H9 (cell line): Measurements from ENCODE around the gene SBK1. TPM values are rescaled to one million over a fixed set of nuclear protein-coding genes. Genes with fewer than 3 reads are reported as not detected.

Experiments
- DNase-seq: peaks from one replicate; pipeline ENCODE4 v3.0.0-alpha.2; 2017
- H2AFZ ChIP-seq: one replicate; pipeline ENCODE4 v1.6.1; 2013; ENCODE audit warnings: mild to moderate bottlenecking, low read length, control low read depth, moderate library complexity
- H2AK5ac ChIP-seq: 2 replicates; pipeline ENCODE4 v1.6.1; 2013; ENCODE audit warnings: low read length, control low read depth, mixed read lengths; ENCODE audit not compliant: insufficient read length
- H2BK120ac ChIP-seq: one replicate; pipeline ENCODE4 v1.6.1; 2013; ENCODE audit warnings: low read depth, mild to moderate bottlenecking, low read length, control low read depth, inconsistent platforms; ENCODE audit not compliant: poor library complexity, severe bottlenecking
- H2BK12ac ChIP-seq: 2 replicates; pipeline ENCODE4 v1.6.1; 2013; ENCODE audit warnings: low read length, control low read depth, mixed read lengths, low read depth; ENCODE audit not compliant: insufficient read length
- H2BK15ac ChIP-seq: 2 replicates; pipeline ENCODE4 v1.6.1; 2013; ENCODE audit warnings: low read depth, low read length, control low read depth
- H2BK20ac ChIP-seq: one replicate; pipeline ENCODE4 v1.6.1; 2013; ENCODE audit warnings: low read depth, mild to moderate bottlenecking, low read length, control low read depth, inconsistent platforms; ENCODE audit not compliant: poor library complexity, severe bottlenecking
- H2BK5ac ChIP-seq: 2 replicates; pipeline ENCODE4 v1.6.1; 2013; ENCODE audit warnings: low read length, control low read depth, mixed read lengths; ENCODE audit not compliant: insufficient read length
- H3K14ac ChIP-seq: 2 replicates; pipeline ENCODE4 v1.6.1; 2013; ENCODE audit warnings: low read length, control low read depth; ENCODE audit not compliant: insufficient read depth
- H3K18ac ChIP-seq: 2 replicates; pipeline ENCODE4 v1.6.1; 2013; ENCODE audit warnings: low read depth, mild to moderate bottlenecking, mixed read lengths, low read length, control low read depth; ENCODE audit not compliant: insufficient read length
- H3K23ac ChIP-seq: 2 replicates; pipeline ENCODE4 v1.6.1; 2013; ENCODE audit warnings: low read length, control low read depth, mixed read lengths, low read depth; ENCODE audit not compliant: insufficient read length
- H3K23me2 ChIP-seq: 2 replicates; pipeline ENCODE4 v1.6.1; 2013; ENCODE audit warnings: low read depth, mild to moderate bottlenecking, mixed read lengths, low read length, control low read depth; ENCODE audit not compliant: insufficient read length, poor library complexity, severe bottlenecking
- H3K27ac ChIP-seq: 2 replicates; pipeline ENCODE4 v1.5.1; 2013; ENCODE audit warnings: low read length, control low read depth, mixed read lengths, low read depth; ENCODE audit not compliant: insufficient read length
- H3K27me3 ChIP-seq: 2 replicates; pipeline ENCODE4 v1.6.1; 2013; ENCODE audit warnings: low read length, control low read depth, inconsistent platforms; ENCODE audit not compliant: insufficient read depth
- H3K4ac ChIP-seq: 2 replicates; pipeline ENCODE4 v1.6.1; 2013; ENCODE audit warnings: low read depth, mild to moderate bottlenecking, control low read depth, inconsistent platforms, low read length, moderate library complexity
- H3K4me1 ChIP-seq: 2 replicates; pipeline ENCODE4 v1.6.1; 2013; ENCODE audit warnings: low read length, control low read depth, inconsistent platforms; ENCODE audit not compliant: insufficient read depth
- H3K4me2 ChIP-seq: 2 replicates; pipeline ENCODE4 v1.6.1; 2013; ENCODE audit warnings: low read length, control low read depth, mixed read lengths; ENCODE audit not compliant: insufficient read length, insufficient read depth
- H3K56ac ChIP-seq: 2 replicates; pipeline ENCODE4 v1.6.1; 2013; ENCODE audit warnings: low read depth, mild to moderate bottlenecking, mixed read lengths, low read length, control low read depth; ENCODE audit not compliant: insufficient read length
- H3K79me1 ChIP-seq: 2 replicates; pipeline ENCODE4 v1.6.1; 2013; ENCODE audit warnings: low read depth, mild to moderate bottlenecking, moderate library complexity, low read length, control low read depth, inconsistent platforms; ENCODE audit not compliant: insufficient read depth, poor library complexity, severe bottlenecking
- H3K79me2 ChIP-seq: 2 replicates; pipeline ENCODE4 v1.6.1; 2013; ENCODE audit warnings: low read length, control low read depth, inconsistent platforms; ENCODE audit not compliant: insufficient read depth
- H3K9ac ChIP-seq: 2 replicates; pipeline ENCODE4 v1.6.1; 2013; ENCODE audit warnings: low read length, control low read depth, mixed read lengths; ENCODE audit not compliant: insufficient read length; ENCODE audit errors: extremely low read depth
- H3K9me3 ChIP-seq: one replicate; pipeline ENCODE4 v1.6.1; 2013; ENCODE audit warnings: low read depth, low read length, inconsistent platforms; ENCODE audit not compliant: control insufficient read depth
- H3T11ph ChIP-seq: one replicate; pipeline ENCODE4 v1.6.1; 2013; ENCODE audit warnings: mild to moderate bottlenecking, low read length, control low read depth, inconsistent platforms
- H4K20me1 ChIP-seq: one replicate; pipeline ENCODE4 v1.6.1; 2013; ENCODE audit not compliant: control insufficient read depth, insufficient read length, insufficient read depth
- H4K5ac ChIP-seq: 2 replicates; pipeline ENCODE4 v1.6.1; 2013; ENCODE audit warnings: low read depth, mild to moderate bottlenecking, mixed read lengths, low read length, control low read depth; ENCODE audit not compliant: insufficient read length
- H4K8ac ChIP-seq: replicated peaks from 2 replicates; pipeline ENCODE4 v1.6.1; 2013; ENCODE audit warnings: low read length, control low read depth, mixed read lengths, low read depth; ENCODE audit not compliant: insufficient read length
- H4K91ac ChIP-seq: 2 replicates; pipeline ENCODE4 v1.6.1; 2013; ENCODE audit warnings: low read depth, mild to moderate bottlenecking, moderate library complexity, mixed read lengths, low read length, control low read depth; ENCODE audit not compliant: insufficient read length
- H3K27ac Mint-ChIP-seq, 3 experiments: 2 replicates in 2 of 3; 3 replicates in 1 of 3; pipeline ENCODE4 v1.8.0; 2020 to 2021; ENCODE audit warnings: mixed read lengths in 3 of 3, mild to moderate bottlenecking in 1 of 3, moderate library complexity in 1 of 3
- H3K27me3 Mint-ChIP-seq: 2 replicates; pipeline ENCODE4 v1.8.0; 2021; ENCODE audit warnings: low read depth, mild to moderate bottlenecking, moderate library complexity, mixed read lengths
- H3K36me3 Mint-ChIP-seq, 3 experiments: 2 replicates in 2 of 3; 3 replicates in 1 of 3; pipeline ENCODE4 v1.8.0; 2020 to 2021; ENCODE audit warnings: low read depth in 3 of 3, mixed read lengths in 3 of 3; ENCODE audit not compliant: insufficient read depth in 1 of 3
- H3K4me1 Mint-ChIP-seq, 2 experiments: 2 replicates each; pipeline ENCODE4 v1.8.0; 2020; ENCODE audit warnings: mixed read lengths in 2 of 2
- H3K4me3 Mint-ChIP-seq, 2 experiments: 2 replicates in 1 of 2; 3 replicates in 1 of 2; pipeline ENCODE4 v1.8.0; 2020 to 2021; ENCODE audit warnings: mild to moderate bottlenecking in 2 of 2, mixed read lengths in 2 of 2, moderate library complexity in 1 of 2
- H3K9me3 Mint-ChIP-seq, 2 experiments: 2 replicates in 1 of 2; 3 replicates in 1 of 2; pipeline ENCODE4 v1.8.0; 2020; ENCODE audit warnings: mild to moderate bottlenecking in 2 of 2, mixed read lengths in 2 of 2, moderate library complexity in 1 of 2
- CTCF ChIP-seq: fragments of 200-600 bp; sonication (generic); conservative IDR thresholded peaks from 3 replicates; pipeline ENCODE4 v1.8.0; 2021; ENCODE audit warnings: antibody characterized with exemption, mild to moderate bottlenecking
- WGBS: extraction: QIAGEN DNeasy Blood & Tissue Kit; methylation state at CpG from one replicate; pipeline ENCODE4 v1.1.7; 2013; ENCODE audit warnings: missing lambda C conversion rate, low lambda C conversion rate, mixed read lengths; ENCODE audit not compliant: insufficient read length; ENCODE audit errors: extremely low coverage; 5-methylcytosine and 5-hydroxymethylcytosine counted together
- total RNA-seq: library from RNA; stranded (reverse); gene quantifications from 2 replicates; pipeline ENCODE4 v1.2.1, GENCODE V29; 2021

Gene SBK1
- total RNA-seq, 1 experiment from 2014 or later, result 65.5 TPM

GRCh38 chr16:28311413-28311812 is 19.1 kb downstream of the SBK1 start:
- no peaks in the 10 kb centered on the region for H3K27me3 Mint-ChIP-seq
- Histone ChIP-seq H4K5ac (no peak overlapping the region), H2AK5ac (no peak overlapping the region), H2BK12ac (no peak overlapping the region), H2BK5ac (no peak overlapping the region), H2BK120ac (no peak overlapping the region), H3K9me3 (no peaks in the 10 kb centered on the region), H2BK15ac (no peak overlapping the region), H4K20me1 (peaks cover 6% of the 10 kb centered on the region), H4K8ac (no peak overlapping the region), H4K91ac (no peak overlapping the region), H3K4me2 (no peak overlapping the region), H3K56ac (no peak overlapping the region), H3K14ac (no peak overlapping the region), H3K27ac (no peak overlapping the region), H3K23me2 (no peaks in the 10 kb centered on the region), H3K4ac (no peak overlapping the region), H2AFZ (no peak overlapping the region), H3K79me2 (peaks cover 2% of the 10 kb centered on the region; the same call in 1 of the 2 replicates), H3K23ac (no peak overlapping the region), H2BK20ac (no peak overlapping the region), H3K27me3 (no peaks in the 10 kb centered on the region), H3K4me1 (no peaks in the 10 kb centered on the region; the same call in 1 of the 2 replicates), H3K9ac (no peak overlapping the region), H3K79me1 (no peaks in the 10 kb centered on the region), H3K18ac (no peak overlapping the region), H3T11ph (no peak overlapping the region)
- WGBS, result no CpG with 5 or more reads among the region's 4 CpGs
- H3K4me1 Mint-ChIP-seq, result peaks cover 4% of the 10 kb centered on the region in 2 experiments; a peak in 2 of 4 replicates
- TF ChIP-seq CTCF, result no peak
- DNase-seq, result no peak
- H3K27ac Mint-ChIP-seq, result no peak overlapping the region; a peak in 1 of 7 replicates
- peaks cover 25 to 43% (median 27%) of the 10 kb centered on the region in 3 experiments for H3K36me3 Mint-ChIP-seq
- H3K9me3 Mint-ChIP-seq, result peaks cover 0 to 5% of the 10 kb centered on the region in 2 experiments; a peak in 1 of 5 replicates
- no peak overlapping the region for H3K4me3 Mint-ChIP-seq
